NB4 (cell line): ENCODE measurements around the gene TSTD2.

Experiments used
- DNase-seq: peaks from one replicate; pipeline ENCODE4 v3.0.0; 2010; ENCODE audit warnings: low read depth
- H3K4me3 ChIP-seq: one replicate; pipeline ENCODE4 v1.5.1; 2011; ENCODE audit warnings: mild to moderate bottlenecking, low read depth, low read length, moderate library complexity
- CTCF ChIP-seq: IDR thresholded peaks from one replicate; pipeline ENCODE4 v1.5.1; 2012; ENCODE audit warnings: low read depth, low read length
- MAX ChIP-seq: IDR thresholded peaks from 2 replicates; pipeline ENCODE4 v1.6.1; 2011; ENCODE audit warnings: low read depth, low read length
- MYC ChIP-seq: IDR thresholded peaks from 2 replicates; pipeline ENCODE4 v1.6.1; 2011; ENCODE audit warnings: low read depth, low read length
- POLR2A ChIP-seq: IDR thresholded peaks from 2 replicates; pipeline ENCODE4 v1.6.1; 2011; ENCODE audit warnings: mild to moderate bottlenecking; ENCODE audit not compliant: insufficient read length; ENCODE audit errors: extremely low read depth

The TSTD2 gene

GRCh38 chr9:97556721-97557605 is 76.2 kb downstream of the TSTD2 start:
- TF ChIP-seq POLR2A (no peak), MYC (no peak), CTCF (no peak), MAX (no peak)
- H3K4me3 ChIP-seq = no peak overlapping the region
- DNase-seq = no peak

GRCh38 chr9:97556036-97556720 is 77.0 kb downstream of the TSTD2 start:
- H3K4me3 ChIP-seq = no peak overlapping the region
- DNase-seq = no peak
- TF ChIP-seq MAX (no peak), POLR2A (no peak), CTCF (no peak), MYC (no peak)

- DNase-seq = no peak
- TF ChIP-seq MYC (no peak), CTCF (no peak), POLR2A (no peak), MAX (no peak)
Observed at GRCh38 chr9:97555164-97555563, 78.0 kb downstream of the TSTD2 start.

GRCh38 chr9:97554566-97555075 is 78.5 kb downstream of the TSTD2 start:
- no peak for TF ChIP-seq CTCF
- no peak for TF ChIP-seq MYC
- TF ChIP-seq POLR2A = no peak
- no peak for TF ChIP-seq MAX
- DNase-seq = no peak
- H3K4me3 ChIP-seq = no peak overlapping the region

More at GRCh38 chr9:97555164-97555563, 78.0 kb downstream of the TSTD2 start:
- H3K4me3 ChIP-seq = no peak overlapping the region

GRCh38 chr9:97553841-97554240 is 79.3 kb downstream of the TSTD2 start:
- no peak for DNase-seq
- H3K4me3 ChIP-seq = no peak overlapping the region
- TF ChIP-seq MYC (no peak), CTCF (no peak), POLR2A (no peak), MAX (no peak)
